Esophagus muscularis mucosa (tissue), 4 donors: ENCODE results near the gene ORC2.

Experiments
- EP300 ChIP-seq: sonication (generic); formaldehyde crosslinking; IDR thresholded peaks from one replicate; pipeline ENCODE4 v1.6.1; 2017; ENCODE audit warnings: antibody characterized with exemption
- POLR2A ChIP-seq: fragments of 450-650 bp; IDR thresholded peaks from one replicate; pipeline ENCODE4 v1.6.1; 2017; ENCODE audit warnings: antibody characterized with exemption, moderate library complexity, mild to moderate bottlenecking, low read depth
- POLR2AphosphoS5 ChIP-seq, 2 donors: sonication (generic); formaldehyde crosslinking; IDR thresholded peaks; one replicate each; pipeline ENCODE4 v1.6.1; 2017; ENCODE audit warnings: antibody characterized with exemption in 2 of 2
- TF ChIP-seq, protein P1 (sequence below), 3 experiments: fragments of 200-600 bp in 2 of 3; fragments of 450-650 bp in 1 of 3; sonication (generic) in 2 of 3; IDR thresholded peaks; one replicate each; pipeline ENCODE4 v1.5.1; 2017 to 2019; ENCODE audit warnings: antibody characterized with exemption in 3 of 3, mild to moderate bottlenecking in 2 of 3, moderate library complexity in 1 of 3

- TF ChIP-seq, protein P1, sequence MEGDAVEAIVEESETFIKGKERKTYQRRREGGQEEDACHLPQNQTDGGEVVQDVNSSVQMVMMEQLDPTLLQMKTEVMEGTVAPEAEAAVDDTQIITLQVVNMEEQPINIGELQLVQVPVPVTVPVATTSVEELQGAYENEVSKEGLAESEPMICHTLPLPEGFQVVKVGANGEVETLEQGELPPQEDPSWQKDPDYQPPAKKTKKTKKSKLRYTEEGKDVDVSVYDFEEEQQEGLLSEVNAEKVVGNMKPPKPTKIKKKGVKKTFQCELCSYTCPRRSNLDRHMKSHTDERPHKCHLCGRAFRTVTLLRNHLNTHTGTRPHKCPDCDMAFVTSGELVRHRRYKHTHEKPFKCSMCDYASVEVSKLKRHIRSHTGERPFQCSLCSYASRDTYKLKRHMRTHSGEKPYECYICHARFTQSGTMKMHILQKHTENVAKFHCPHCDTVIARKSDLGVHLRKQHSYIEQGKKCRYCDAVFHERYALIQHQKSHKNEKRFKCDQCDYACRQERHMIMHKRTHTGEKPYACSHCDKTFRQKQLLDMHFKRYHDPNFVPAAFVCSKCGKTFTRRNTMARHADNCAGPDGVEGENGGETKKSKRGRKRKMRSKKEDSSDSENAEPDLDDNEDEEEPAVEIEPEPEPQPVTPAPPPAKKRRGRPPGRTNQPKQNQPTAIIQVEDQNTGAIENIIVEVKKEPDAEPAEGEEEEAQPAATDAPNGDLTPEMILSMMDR (IDR thresholded peaks at IDR 0.05) = no peak
- TF ChIP-seq EP300 = no peak
- no peak for TF ChIP-seq POLR2AphosphoS5 (IDR thresholded peaks at IDR 0.05)
- no peak for TF ChIP-seq POLR2A
Measured at GRCh38 chr2:201008296-201008829, 44.9 kb upstream of the ORC2 start.
